SK-N-MC (cell line): ENCODE measurements around the gene FNDC3B.

Experiments
- EZH2 ChIP-seq: fragments of 200-600 bp; sonication (generic); IDR thresholded peaks from one replicate; pipeline ENCODE4 v1.6.1; 2017; ENCODE audit warnings: antibody characterized with exemption
- POLR2AphosphoS5 ChIP-seq: IDR thresholded peaks from 2 replicates; pipeline ENCODE4 v1.6.1; 2012; ENCODE audit warnings: mild to moderate bottlenecking, low read depth, low read length, borderline replicate concordance

DNA sequence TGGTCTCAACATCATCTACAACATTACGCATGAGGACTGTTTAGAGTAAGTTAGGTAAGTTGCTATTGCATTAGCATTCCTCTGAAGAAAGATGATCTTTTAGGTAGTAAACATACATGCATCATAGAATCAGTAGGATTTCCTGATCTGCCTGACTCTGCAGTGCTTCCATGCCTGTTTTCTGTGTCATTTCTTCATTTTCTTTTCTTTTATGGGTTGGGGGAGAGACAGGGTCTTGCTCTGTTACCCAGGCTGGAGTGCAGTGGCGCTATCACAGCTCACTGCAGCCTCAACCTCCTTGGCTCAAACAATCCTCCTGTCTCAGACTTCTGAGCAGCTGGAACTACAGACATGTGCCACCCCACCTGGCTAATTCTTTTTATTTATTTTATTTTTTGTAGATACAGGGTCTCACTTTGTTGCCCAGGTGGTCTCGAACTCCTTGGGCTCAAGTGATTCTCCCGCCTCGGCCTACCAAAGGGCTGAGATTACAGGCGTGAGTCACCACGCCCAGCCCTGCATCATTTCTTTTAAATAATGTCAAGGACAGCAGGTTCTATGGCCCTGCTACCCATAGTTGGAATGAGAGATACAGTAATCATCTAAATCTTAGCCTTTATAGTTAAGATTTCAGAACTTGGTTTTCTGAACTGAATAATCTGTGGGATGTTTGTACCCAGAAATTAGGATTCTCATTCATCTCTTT is 224.6 kb downstream of the FNDC3B start:
- TF ChIP-seq EZH2 (no peak), POLR2AphosphoS5 (no peak)
